SIG-M5 treated with dmso at 0.1 percent for 504 hours (cell line): Measurements from ENCODE around the gene CSNK1G3.
"Not testable (repeated sequence)": the region's sequence is repeated elsewhere in the genome, so short reads cannot be mapped to it uniquely, and the experiment has no call there.

ENCODE experiments used
- DNase-seq: peaks from one replicate; lab custom pipeline; 2025; ENCODE audit not compliant: unreplicated experiment; lab: John Stamatoyannopoulos, UW

The CSNK1G3 gene

GRCh38 chr5:123511648-123512605 lies at the start of gene CSNK1G3:
TSS of gene CSNK1G3 (plus strand) at chr5:123512177. CDS start at chr5:123545664, 33,487 bp downstream.
- DNase-seq = peak; percentile 96

GRCh38 chr5:123466839-123467238 lies 45.1 kb upstream of the CSNK1G3 start:
- not testable (repeated sequence) for DNase-seq

GRCh38 chr5:123471385-123471784 lies 40.6 kb upstream of the CSNK1G3 start:
- no peak for DNase-seq

- DNase-seq = no peak
These were observed 39.6 kb upstream of the CSNK1G3 start for GRCh38 chr5:123472150-123472924.

- no peak for DNase-seq
These were observed 37.7 kb upstream of the CSNK1G3 start for GRCh38 chr5:123474228-123474627.

- no peak for DNase-seq
These were observed 35.2 kb upstream of the CSNK1G3 start for GRCh38 chr5:123476731-123477130.

GRCh38 chr5:123478546-123478945 lies 33.4 kb upstream of the CSNK1G3 start:
- no peak for DNase-seq

- no peak for DNase-seq
These were observed 29.7 kb upstream of the CSNK1G3 start for GRCh38 chr5:123482258-123482657.

GRCh38 chr5:123483446-123484077 lies 28.4 kb upstream of the CSNK1G3 start:
- no peak for DNase-seq

- DNase-seq = no peak
These were observed 26.7 kb upstream of the CSNK1G3 start for GRCh38 chr5:123485275-123485674.

GRCh38 chr5:123486951-123487655 lies 24.9 kb upstream of the CSNK1G3 start:
- no peak for DNase-seq

GRCh38 chr5:123490974-123491373 lies 21.0 kb upstream of the CSNK1G3 start:
- DNase-seq = no peak

GRCh38 chr5:123495211-123495610 lies 16.8 kb upstream of the CSNK1G3 start:
- not testable (repeated sequence) for DNase-seq

- no peak for DNase-seq
These were observed 15.1 kb upstream of the CSNK1G3 start for GRCh38 chr5:123496892-123497291.

GRCh38 chr5:123500471-123500870 lies 11.5 kb upstream of the CSNK1G3 start:
- DNase-seq = no peak

- no peak for DNase-seq
These were observed 9.9 kb upstream of the CSNK1G3 start for GRCh38 chr5:123502120-123502519.

GRCh38 chr5:123503299-123503698 lies 8.7 kb upstream of the CSNK1G3 start:
- DNase-seq = no peak

GRCh38 chr5:123505633-123506032 lies 6.3 kb upstream of the CSNK1G3 start:
- no peak for DNase-seq

- DNase-seq = no peak
These were observed 3.5 kb upstream of the CSNK1G3 start for GRCh38 chr5:123508441-123508840.

GRCh38 chr5:123511290-123511647 lies 708 bp upstream of the CSNK1G3 start:
- DNase-seq = no peak
